Ascending aorta (tissue), 2 donors: Measurements from ENCODE around the gene PSME3IP1. TPM values are rescaled to one million over a fixed set of nuclear protein-coding genes. Genes with fewer than 3 reads are reported as not detected.
"Not testable (repeated sequence)": the region's sequence is repeated elsewhere in the genome, so short reads cannot be mapped to it uniquely, and the experiment has no call there.

ENCODE experiments used
- DNase-seq, 2 donors: peaks; one replicate each; pipeline ENCODE4 v3.0.0-alpha.2; 2019; ENCODE audit warnings: low spot score in 2 of 2
- H3K27ac ChIP-seq, 2 donors: fragments of 200-600 bp; sonication (generic); one replicate each; pipeline ENCODE4 v1.5.1; 2016 to 2017; ENCODE audit warnings: mild to moderate bottlenecking in 1 of 2
- H3K27me3 ChIP-seq: fragments of 200-600 bp; sonication (generic); one replicate; pipeline ENCODE4 v1.5.1; 2017
- H3K36me3 ChIP-seq, 2 donors: fragments of 200-600 bp; sonication (generic); one replicate each; pipeline ENCODE4 v1.5.1; 2016
- H3K4me1 ChIP-seq, 2 donors: fragments of 200-600 bp; sonication (generic); one replicate each; pipeline ENCODE4 v1.5.1; 2016 to 2017; ENCODE audit warnings: mild to moderate bottlenecking in 1 of 2
- H3K4me3 ChIP-seq, 2 donors: fragments of 200-600 bp; sonication (generic); one replicate each; pipeline ENCODE4 v1.5.1; 2016 to 2017; ENCODE audit warnings: mild to moderate bottlenecking in 1 of 2
- H3K9me3 ChIP-seq, 2 donors: fragments of 200-600 bp; sonication (generic); one replicate each; pipeline ENCODE4 v1.5.1; 2016
- intact Hi-C: fragments of 100-400 bp; cut with DNase I; formaldehyde crosslinking; loops from one replicate; pipeline ENCODE4 v1.15.1; 2023
- total RNA-seq: library from RNA; depleted of rRNA; stranded (reverse); fragments of >200 nt; gene quantifications from one replicate; pipeline ENCODE4 v1.1.0, GENCODE V29; 2016
- TF ChIP-seq, protein P1 (sequence below), 3 experiments: fragments of 200-600 bp in 2 of 3; fragments of 450-650 bp in 1 of 3; sonication (generic) in 2 of 3; IDR thresholded peaks; one replicate each; pipeline ENCODE4 v1.5.1; 2016 to 2019; ENCODE audit warnings: antibody characterized with exemption in 3 of 3, mild to moderate bottlenecking in 1 of 3, moderate library complexity in 1 of 3

The PSME3IP1 gene
- total RNA-seq, 1 donor from 2014 or later, result 32.6 TPM

- Histone ChIP-seq H3K4me3 (no peak overlapping the region), H3K4me1 (peaks cover 0 to 7% of the 10 kb centered on the region in 2 donors), H3K36me3 (no peaks in the 10 kb centered on the region), H3K27me3 (no peaks in the 10 kb centered on the region), H3K9me3 (no peaks in the 10 kb centered on the region), H3K27ac (peak overlapping the region in 1 of 2 donors; percentile 63)
- DNase-seq, result no peak
- intact Hi-C loops, result no loop called here
- TF ChIP-seq, protein P1, sequence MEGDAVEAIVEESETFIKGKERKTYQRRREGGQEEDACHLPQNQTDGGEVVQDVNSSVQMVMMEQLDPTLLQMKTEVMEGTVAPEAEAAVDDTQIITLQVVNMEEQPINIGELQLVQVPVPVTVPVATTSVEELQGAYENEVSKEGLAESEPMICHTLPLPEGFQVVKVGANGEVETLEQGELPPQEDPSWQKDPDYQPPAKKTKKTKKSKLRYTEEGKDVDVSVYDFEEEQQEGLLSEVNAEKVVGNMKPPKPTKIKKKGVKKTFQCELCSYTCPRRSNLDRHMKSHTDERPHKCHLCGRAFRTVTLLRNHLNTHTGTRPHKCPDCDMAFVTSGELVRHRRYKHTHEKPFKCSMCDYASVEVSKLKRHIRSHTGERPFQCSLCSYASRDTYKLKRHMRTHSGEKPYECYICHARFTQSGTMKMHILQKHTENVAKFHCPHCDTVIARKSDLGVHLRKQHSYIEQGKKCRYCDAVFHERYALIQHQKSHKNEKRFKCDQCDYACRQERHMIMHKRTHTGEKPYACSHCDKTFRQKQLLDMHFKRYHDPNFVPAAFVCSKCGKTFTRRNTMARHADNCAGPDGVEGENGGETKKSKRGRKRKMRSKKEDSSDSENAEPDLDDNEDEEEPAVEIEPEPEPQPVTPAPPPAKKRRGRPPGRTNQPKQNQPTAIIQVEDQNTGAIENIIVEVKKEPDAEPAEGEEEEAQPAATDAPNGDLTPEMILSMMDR (IDR thresholded peaks at IDR 0.05), result no peak
Observed at GRCh38 chr16:57111420-57111819, 74.4 kb downstream of the PSME3IP1 start.

- no peak overlapping the region for H3K4me3 ChIP-seq
- TF ChIP-seq, protein P1 (IDR thresholded peaks at IDR 0.05), result no peak
- no peaks in the 10 kb centered on the region for H3K9me3 ChIP-seq
- no peaks in the 10 kb centered on the region for H3K27me3 ChIP-seq
- H3K4me1 ChIP-seq, result peaks cover 0 to 7% of the 10 kb centered on the region in 2 donors
- no peak for DNase-seq
- intact Hi-C loops, result no loop called here
- no peaks in the 10 kb centered on the region for H3K36me3 ChIP-seq
- no peak overlapping the region for H3K27ac ChIP-seq
Observed at GRCh38 chr16:57110937-57111336, 74.9 kb downstream of the PSME3IP1 start.

DNA sequence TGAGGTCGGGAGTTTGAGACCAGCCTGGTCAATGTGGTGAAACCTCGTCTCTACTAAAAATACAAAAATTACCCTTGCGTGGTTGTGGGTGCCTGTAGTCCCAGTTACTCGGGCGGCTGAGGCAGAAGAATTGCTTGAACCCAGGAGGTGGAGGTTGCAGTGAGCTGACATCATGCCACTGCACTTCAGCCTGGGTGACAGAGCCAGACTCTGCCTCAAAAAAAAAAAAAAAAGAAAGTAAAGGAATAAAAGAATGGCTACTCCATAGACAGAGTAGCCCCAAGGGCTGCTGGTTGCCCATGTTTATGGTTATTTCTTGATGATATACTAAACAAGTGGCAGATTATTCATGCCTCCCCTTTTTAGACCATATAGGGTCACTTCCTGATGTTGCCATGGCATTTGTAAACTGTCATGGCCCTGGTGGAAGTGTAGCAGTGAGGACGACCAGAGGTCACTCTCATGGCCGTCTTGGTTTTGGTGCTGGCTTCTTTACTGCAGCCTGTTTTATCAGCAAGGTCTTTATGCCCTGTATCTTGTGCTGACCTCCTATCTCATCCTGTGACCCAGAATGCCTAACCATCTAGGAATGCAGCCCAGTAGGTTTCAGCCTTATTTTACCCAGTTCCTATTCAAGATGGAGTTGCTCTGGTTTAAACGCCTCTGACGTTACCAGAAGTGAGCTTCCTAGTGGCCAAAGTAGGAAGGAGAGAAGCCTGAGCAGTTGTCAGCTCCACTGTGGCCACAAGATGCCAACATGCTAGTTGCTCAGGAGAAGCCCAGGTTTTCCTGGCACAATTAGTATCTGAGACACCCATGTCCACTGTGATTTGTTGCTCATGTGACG, 76.4 kb downstream of the PSME3IP1 start:
- intact Hi-C loops, H3K4me1 ChIP-seq, H3K36me3 ChIP-seq, H3K27me3 ChIP-seq, H3K4me3 ChIP-seq, H3K9me3 ChIP-seq, DNase-seq, H3K27ac ChIP-seq: not testable (repeated sequence)

DNA sequence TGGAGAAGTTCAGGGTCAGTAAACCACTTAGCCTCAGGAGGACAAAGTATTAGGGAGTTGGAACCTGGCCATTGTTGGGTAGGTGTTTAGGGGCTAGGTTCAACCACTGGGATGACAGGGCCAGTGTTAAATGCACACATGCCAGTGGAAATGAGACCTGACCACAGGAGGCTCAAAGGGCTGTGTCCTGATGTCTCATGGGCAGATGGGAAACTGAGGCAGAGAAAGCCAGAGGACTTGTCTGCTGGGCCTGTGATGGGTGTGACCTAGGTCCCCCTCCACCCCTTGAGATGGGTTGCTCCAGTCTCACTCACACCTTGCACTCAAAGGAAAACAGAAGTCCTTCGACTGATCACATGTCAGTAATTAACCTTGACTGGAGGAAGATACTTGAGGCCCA, 77.4 kb downstream of the PSME3IP1 start:
- intact Hi-C loops, result no loop called here

DNA sequence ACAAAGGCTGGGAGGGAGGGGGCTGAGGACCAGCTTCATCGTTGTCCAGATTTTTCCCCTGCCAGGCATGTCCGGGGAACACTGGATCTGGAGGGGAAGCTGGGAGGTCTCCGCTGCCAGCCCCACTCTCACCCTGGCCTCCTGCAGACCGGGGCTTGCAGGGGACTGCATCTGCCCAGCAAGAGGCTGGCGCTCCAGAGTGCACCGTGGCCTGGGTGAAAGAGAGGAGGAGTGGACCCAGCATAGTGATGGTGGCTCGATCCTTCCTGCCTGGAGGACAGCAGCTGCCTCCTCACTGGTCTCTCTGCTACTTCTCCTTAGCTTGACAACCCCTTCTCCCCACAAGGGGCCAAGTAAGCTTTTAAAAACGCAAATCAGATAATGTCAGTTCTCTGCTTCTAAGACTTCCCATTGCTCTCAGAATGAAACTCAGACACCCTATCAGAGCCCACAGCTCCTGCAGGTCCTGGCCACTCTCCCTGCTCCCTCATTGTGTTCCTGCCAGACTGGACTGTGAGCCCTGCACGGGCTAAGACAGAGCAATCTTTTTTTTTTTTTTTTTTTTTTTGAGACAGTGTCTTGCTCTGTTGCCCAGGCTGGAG, 78.4 kb downstream of the PSME3IP1 start:
- TF ChIP-seq, protein P1 (IDR thresholded peaks at IDR 0.05), result no peak
- Histone ChIP-seq H3K9me3 (no peaks in the 10 kb centered on the region), H3K27ac (no peak overlapping the region), H3K4me3 (no peak overlapping the region), H3K27me3 (no peaks in the 10 kb centered on the region), H3K4me1 (peaks cover 0 to under 1% of the 10 kb centered on the region in 2 donors), H3K36me3 (no peaks in the 10 kb centered on the region)
- DNase-seq, result no peak
- intact Hi-C loops, result no loop called here

More for the DNA sequence above, 77.4 kb downstream of the PSME3IP1 start:
- peaks cover 0 to 7% of the 10 kb centered on the region in 2 donors for H3K4me1 ChIP-seq
- DNase-seq, result no peak
- no peaks in the 10 kb centered on the region for H3K27me3 ChIP-seq
- H3K27ac ChIP-seq, result no peak overlapping the region
- TF ChIP-seq, protein P1 (IDR thresholded peaks at IDR 0.05), result no peak
- no peak overlapping the region for H3K4me3 ChIP-seq
- no peaks in the 10 kb centered on the region for H3K9me3 ChIP-seq
- H3K36me3 ChIP-seq, result no peaks in the 10 kb centered on the region

DNA sequence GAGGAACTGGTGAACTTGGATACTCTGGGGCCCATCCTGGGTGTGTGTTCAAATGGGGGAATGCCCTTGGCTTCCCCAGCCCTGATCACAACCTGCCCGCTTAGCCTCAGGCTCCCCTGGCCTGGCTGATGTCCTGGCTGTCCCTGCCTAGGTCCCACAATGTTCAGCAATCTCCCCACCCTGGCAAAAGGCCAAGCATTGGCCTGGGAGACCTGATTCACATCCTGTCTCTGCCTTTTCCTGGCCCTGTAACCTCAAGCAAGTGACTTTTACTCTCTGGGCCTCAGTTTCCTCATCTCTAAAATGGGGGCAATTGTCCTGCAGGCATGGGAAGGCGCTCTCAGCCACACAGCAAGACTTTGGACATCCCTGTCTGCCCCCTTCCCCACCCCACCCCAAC, 79.1 kb downstream of the PSME3IP1 start:
- intact Hi-C loops, result no loop called here
- Histone ChIP-seq H3K27me3 (no peaks in the 10 kb centered on the region), H3K27ac (no peak overlapping the region), H3K9me3 (no peaks in the 10 kb centered on the region), H3K36me3 (no peaks in the 10 kb centered on the region), H3K4me3 (no peak overlapping the region), H3K4me1 (no peaks in the 10 kb centered on the region)
- no peak for DNase-seq
- TF ChIP-seq, protein P1 (IDR thresholded peaks at IDR 0.05), result no peak
